Ovary (tissue), 3 donors: Measurements from ENCODE around the gene CACNA2D4.

Experiments
- EP300 ChIP-seq: sonication (generic); formaldehyde crosslinking; IDR thresholded peaks from one replicate; pipeline ENCODE4 v1.6.1; 2017; ENCODE audit warnings: antibody characterized with exemption
- POLR2A ChIP-seq: fragments of 450-650 bp; IDR thresholded peaks from one replicate; pipeline ENCODE4 v1.6.1; 2017; ENCODE audit warnings: antibody characterized with exemption, mild to moderate bottlenecking, moderate library complexity
- TF ChIP-seq, protein P1 (sequence below), 3 donors: fragments of 450-650 bp in 2 of 3; fragments of 200-600 bp in 1 of 3; IDR thresholded peaks; one replicate each; pipeline versions ENCODE4 v1.5.1 to v1.8.0; 2016 to 2022; ENCODE audit warnings: antibody characterized with exemption in 3 of 3, mild to moderate bottlenecking in 1 of 3
- donor health status: DM: no; HTN: no; CAD: no.

DNA sequence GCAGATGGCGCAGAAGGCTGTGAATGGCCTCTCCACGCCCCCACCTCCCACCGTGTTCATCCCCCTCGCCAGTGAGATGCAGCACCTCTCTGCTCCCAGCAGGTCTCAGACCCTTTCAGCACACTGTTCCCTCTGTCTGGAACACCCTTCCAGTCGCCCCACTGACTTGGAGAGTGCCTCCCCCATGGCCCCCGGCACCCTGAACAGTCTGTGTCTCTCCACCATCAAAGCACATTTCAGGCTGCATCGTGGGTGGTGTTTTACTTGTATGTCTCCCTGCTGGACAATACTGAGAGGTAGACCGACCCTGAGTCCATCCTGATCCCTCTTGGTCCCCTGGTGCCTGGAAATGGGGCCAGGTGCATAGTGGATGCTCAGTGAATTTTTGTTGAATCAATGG, 34.9 kb downstream of the CACNA2D4 start:
- TF ChIP-seq, protein P1, sequence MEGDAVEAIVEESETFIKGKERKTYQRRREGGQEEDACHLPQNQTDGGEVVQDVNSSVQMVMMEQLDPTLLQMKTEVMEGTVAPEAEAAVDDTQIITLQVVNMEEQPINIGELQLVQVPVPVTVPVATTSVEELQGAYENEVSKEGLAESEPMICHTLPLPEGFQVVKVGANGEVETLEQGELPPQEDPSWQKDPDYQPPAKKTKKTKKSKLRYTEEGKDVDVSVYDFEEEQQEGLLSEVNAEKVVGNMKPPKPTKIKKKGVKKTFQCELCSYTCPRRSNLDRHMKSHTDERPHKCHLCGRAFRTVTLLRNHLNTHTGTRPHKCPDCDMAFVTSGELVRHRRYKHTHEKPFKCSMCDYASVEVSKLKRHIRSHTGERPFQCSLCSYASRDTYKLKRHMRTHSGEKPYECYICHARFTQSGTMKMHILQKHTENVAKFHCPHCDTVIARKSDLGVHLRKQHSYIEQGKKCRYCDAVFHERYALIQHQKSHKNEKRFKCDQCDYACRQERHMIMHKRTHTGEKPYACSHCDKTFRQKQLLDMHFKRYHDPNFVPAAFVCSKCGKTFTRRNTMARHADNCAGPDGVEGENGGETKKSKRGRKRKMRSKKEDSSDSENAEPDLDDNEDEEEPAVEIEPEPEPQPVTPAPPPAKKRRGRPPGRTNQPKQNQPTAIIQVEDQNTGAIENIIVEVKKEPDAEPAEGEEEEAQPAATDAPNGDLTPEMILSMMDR (IDR thresholded peaks at IDR 0.05): no peak
- TF ChIP-seq EP300 (no peak), POLR2A (no peak)
